Measurements from ENCODE around the gene CENPT.

GRCh38 chr16:67846320-67847063 is 1.0 kb downstream of the CENPT start, which contains the start of gene NUTF2:
- peak; percentile 82 for TF ChIP-seq CREB1 (IDR thresholded peaks at IDR 0.05)
- TF ChIP-seq EP300 (IDR thresholded peaks at IDR 0.05; ENCODE audit: borderline replicate concordance in 1 of 2, low read depth in 2 of 2, low read length in 2 of 2), result no peak; a peak in 1 of 3 replicates
- TF ChIP-seq, protein P1, sequence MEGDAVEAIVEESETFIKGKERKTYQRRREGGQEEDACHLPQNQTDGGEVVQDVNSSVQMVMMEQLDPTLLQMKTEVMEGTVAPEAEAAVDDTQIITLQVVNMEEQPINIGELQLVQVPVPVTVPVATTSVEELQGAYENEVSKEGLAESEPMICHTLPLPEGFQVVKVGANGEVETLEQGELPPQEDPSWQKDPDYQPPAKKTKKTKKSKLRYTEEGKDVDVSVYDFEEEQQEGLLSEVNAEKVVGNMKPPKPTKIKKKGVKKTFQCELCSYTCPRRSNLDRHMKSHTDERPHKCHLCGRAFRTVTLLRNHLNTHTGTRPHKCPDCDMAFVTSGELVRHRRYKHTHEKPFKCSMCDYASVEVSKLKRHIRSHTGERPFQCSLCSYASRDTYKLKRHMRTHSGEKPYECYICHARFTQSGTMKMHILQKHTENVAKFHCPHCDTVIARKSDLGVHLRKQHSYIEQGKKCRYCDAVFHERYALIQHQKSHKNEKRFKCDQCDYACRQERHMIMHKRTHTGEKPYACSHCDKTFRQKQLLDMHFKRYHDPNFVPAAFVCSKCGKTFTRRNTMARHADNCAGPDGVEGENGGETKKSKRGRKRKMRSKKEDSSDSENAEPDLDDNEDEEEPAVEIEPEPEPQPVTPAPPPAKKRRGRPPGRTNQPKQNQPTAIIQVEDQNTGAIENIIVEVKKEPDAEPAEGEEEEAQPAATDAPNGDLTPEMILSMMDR (IDR thresholded peaks at IDR 0.05; ENCODE audit: control extremely low read depth in 1 of 3, insufficient read depth in 1 of 3, low read depth in 1 of 3, low read length in 3 of 3), result no peak
- peak; percentile 66; the same call in 1 of the 2 replicates for TF ChIP-seq TCF12 (IDR thresholded peaks at IDR 0.05; ENCODE audit: low read depth, low read length)
- TF ChIP-seq TEAD4 (IDR thresholded peaks at IDR 0.05; ENCODE audit: low read depth, low read length), result peak; percentile 46; the same call in 1 of the 2 replicates
- TF ChIP-seq RAD21 (IDR thresholded peaks at IDR 0.05 in 1 of 2, conservative IDR thresholded peaks at IDR 0.05 in 1 of 2; ENCODE audit: low read depth in 2 of 2, low read length in 2 of 2), result no peak
- no peak for TF ChIP-seq CEBPB (IDR thresholded peaks at IDR 0.05; ENCODE audit: low read depth, low read length)
- no peak for TF ChIP-seq EZH2 (IDR thresholded peaks at IDR 0.05; ENCODE audit: low read depth, low read length, severe bottlenecking)
- peak; percentile 89 for TF ChIP-seq YY1 (IDR thresholded peaks at IDR 0.05; ENCODE audit: low read depth, low read length)
- TF ChIP-seq RXRA (IDR thresholded peaks at IDR 0.05; ENCODE audit: insufficient read depth, low read depth, low read length), result 0 out of 2 replicates have a peak, but pooled peaks have one; percentile 24
- TF ChIP-seq, protein P2, sequence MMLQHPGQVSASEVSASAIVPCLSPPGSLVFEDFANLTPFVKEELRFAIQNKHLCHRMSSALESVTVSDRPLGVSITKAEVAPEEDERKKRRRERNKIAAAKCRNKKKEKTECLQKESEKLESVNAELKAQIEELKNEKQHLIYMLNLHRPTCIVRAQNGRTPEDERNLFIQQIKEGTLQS (IDR thresholded peaks at IDR 0.05; ENCODE audit: insufficient read depth, low read depth, low read length), result peak; percentile 48; the same call in 1 of the 2 replicates
